SJCRH30 (cell line): Measurements from ENCODE around the gene ARMC8. TPM values are rescaled to one million over a fixed set of nuclear protein-coding genes. Genes with fewer than 3 reads are reported as not detected.

ENCODE experiments used
- DNase-seq, 2 experiments: peaks; one replicate each; pipeline ENCODE4 v3.0.0-alpha.2; 2015 to 2020
- H3K27ac ChIP-seq: fragments of 250-450 bp; sonication (Bioruptor Pico); 2 replicates; pipeline ENCODE4 v1.5.1; 2020; ENCODE audit warnings: mild to moderate bottlenecking, moderate library complexity
- H3K27me3 ChIP-seq: fragments of 250-450 bp; sonication (Bioruptor Pico); 2 replicates; pipeline ENCODE4 v1.5.1; 2020; ENCODE audit warnings: mild to moderate bottlenecking, moderate library complexity
- H3K36me3 ChIP-seq: fragments of 250-450 bp; sonication (Bioruptor Pico); 2 replicates; pipeline ENCODE4 v1.5.1; 2020; ENCODE audit warnings: mild to moderate bottlenecking, moderate library complexity
- H3K4me1 ChIP-seq: fragments of 250-450 bp; sonication (Bioruptor Pico); 2 replicates; pipeline ENCODE4 v1.5.1; 2020; ENCODE audit warnings: mild to moderate bottlenecking, moderate library complexity
- H3K4me3 ChIP-seq: fragments of 250-450 bp; sonication (Bioruptor Pico); 2 replicates; pipeline ENCODE4 v1.5.1; 2020; ENCODE audit warnings: mild to moderate bottlenecking, moderate library complexity
- H3K9me3 ChIP-seq: fragments of 250-450 bp; sonication (Bioruptor Pico); replicated peaks from 2 replicates; pipeline ENCODE4 v1.5.1; 2020; ENCODE audit warnings: mild to moderate bottlenecking, moderate library complexity
- total RNA-seq: library from RNA; depleted of rRNA; stranded (reverse); fragments of >200 nt; shearing (Covaris generic); gene quantifications from 2 replicates; pipeline ENCODE4 v1.2.3, GENCODE V29; 2014

Gene ARMC8
- total RNA-seq, 1 experiment from 2014 or later = 64.3 TPM

- H3K4me3 ChIP-seq = no peak overlapping the region
- H3K9me3 ChIP-seq = no peaks in the 10 kb centered on the region
- no peaks in the 10 kb centered on the region for H3K27me3 ChIP-seq
- H3K27ac ChIP-seq = no peak overlapping the region
- no peak for DNase-seq
- H3K4me1 ChIP-seq = no peaks in the 10 kb centered on the region
- H3K36me3 ChIP-seq = peaks cover 52% of the 10 kb centered on the region
Observed at GRCh38 chr3:138245026-138245425, 57.9 kb downstream of the ARMC8 start.

GRCh38 chr3:138249636-138250035 is 62.5 kb downstream of the ARMC8 start:
- H3K4me1 ChIP-seq = peaks cover 10% of the 10 kb centered on the region
- DNase-seq = no peak
- H3K4me3 ChIP-seq = no peak overlapping the region
- no peaks in the 10 kb centered on the region for H3K9me3 ChIP-seq
- H3K36me3 ChIP-seq = peaks cover 25% of the 10 kb centered on the region
- H3K27me3 ChIP-seq = no peaks in the 10 kb centered on the region
- no peak overlapping the region for H3K27ac ChIP-seq

- Histone ChIP-seq H3K9me3 (no peaks in the 10 kb centered on the region), H3K36me3 (peaks cover 11% of the 10 kb centered on the region), H3K4me1 (peaks cover 10% of the 10 kb centered on the region), H3K4me3 (no peak overlapping the region), H3K27ac (no peak overlapping the region), H3K27me3 (no peaks in the 10 kb centered on the region)
- no peak for DNase-seq
Observed at GRCh38 chr3:138253609-138254008, 66.5 kb downstream of the ARMC8 start.

GRCh38 chr3:138254216-138254615 is 67.1 kb downstream of the ARMC8 start:
- H3K27ac ChIP-seq = no peak overlapping the region
- H3K9me3 ChIP-seq = no peaks in the 10 kb centered on the region
- DNase-seq = no peak

GRCh38 chr3:138256022-138256421 is 68.9 kb downstream of the ARMC8 start:
- no peak for DNase-seq
- Histone ChIP-seq H3K27me3 (no peaks in the 10 kb centered on the region), H3K36me3 (no peaks in the 10 kb centered on the region; the same call in 1 of the 2 replicates), H3K4me3 (no peak overlapping the region), H3K9me3 (no peaks in the 10 kb centered on the region), H3K4me1 (peaks cover 10% of the 10 kb centered on the region), H3K27ac (no peak overlapping the region)

More at GRCh38 chr3:138254216-138254615, 67.1 kb downstream of the ARMC8 start:
- H3K4me1 ChIP-seq = peaks cover 10% of the 10 kb centered on the region
- no peaks in the 10 kb centered on the region for H3K27me3 ChIP-seq
- no peak overlapping the region for H3K4me3 ChIP-seq
- peaks cover 11% of the 10 kb centered on the region for H3K36me3 ChIP-seq

GRCh38 chr3:138257986-138258385 is 70.9 kb downstream of the ARMC8 start:
- H3K36me3 ChIP-seq = peaks cover 3% of the 10 kb centered on the region; the same call in 1 of the 2 replicates
- no peaks in the 10 kb centered on the region for H3K9me3 ChIP-seq
- no peaks in the 10 kb centered on the region; the same call in 1 of the 2 replicates for H3K4me1 ChIP-seq
- H3K27ac ChIP-seq = no peak overlapping the region
- DNase-seq = no peak
- no peaks in the 10 kb centered on the region for H3K27me3 ChIP-seq
- H3K4me3 ChIP-seq = no peak overlapping the region

GRCh38 chr3:138259126-138259525 is 72.0 kb downstream of the ARMC8 start:
- H3K4me3 ChIP-seq = no peak overlapping the region
- peaks cover 8% of the 10 kb centered on the region; the same call in 1 of the 2 replicates for H3K36me3 ChIP-seq
- no peak for DNase-seq
- H3K27me3 ChIP-seq = no peaks in the 10 kb centered on the region
- H3K4me1 ChIP-seq = no peaks in the 10 kb centered on the region; the same call in 1 of the 2 replicates
- H3K9me3 ChIP-seq = no peaks in the 10 kb centered on the region
- no peak overlapping the region for H3K27ac ChIP-seq

GRCh38 chr3:138260611-138261010 is 73.5 kb downstream of the ARMC8 start:
- no peak for DNase-seq
- no peaks in the 10 kb centered on the region for H3K4me1 ChIP-seq
- no peak overlapping the region for H3K4me3 ChIP-seq
- H3K36me3 ChIP-seq = peaks cover 10% of the 10 kb centered on the region; the same call in 1 of the 2 replicates
- H3K27ac ChIP-seq = no peak overlapping the region
- H3K9me3 ChIP-seq = no peaks in the 10 kb centered on the region
- H3K27me3 ChIP-seq = no peaks in the 10 kb centered on the region

- no peak overlapping the region for H3K4me3 ChIP-seq
- H3K36me3 ChIP-seq = peaks cover 10% of the 10 kb centered on the region; the same call in 1 of the 2 replicates
- no peaks in the 10 kb centered on the region for H3K27me3 ChIP-seq
- no peak for DNase-seq
- H3K27ac ChIP-seq = no peak overlapping the region
- no peaks in the 10 kb centered on the region for H3K4me1 ChIP-seq
- no peaks in the 10 kb centered on the region for H3K9me3 ChIP-seq
Observed at GRCh38 chr3:138263104-138263503, 76.0 kb downstream of the ARMC8 start.

- Histone ChIP-seq H3K27ac (no peak overlapping the region), H3K9me3 (no peaks in the 10 kb centered on the region), H3K4me1 (no peaks in the 10 kb centered on the region), H3K4me3 (no peak overlapping the region), H3K27me3 (no peaks in the 10 kb centered on the region), H3K36me3 (peaks cover 16% of the 10 kb centered on the region)
- no peak for DNase-seq
Observed at GRCh38 chr3:138265745-138266144, 78.6 kb downstream of the ARMC8 start.

- H3K27ac ChIP-seq = no peak overlapping the region
- H3K27me3 ChIP-seq = no peaks in the 10 kb centered on the region
- no peak overlapping the region for H3K4me3 ChIP-seq
- no peaks in the 10 kb centered on the region for H3K4me1 ChIP-seq
- peaks cover 19% of the 10 kb centered on the region for H3K36me3 ChIP-seq
- no peaks in the 10 kb centered on the region for H3K9me3 ChIP-seq
- no peak for DNase-seq
Observed at GRCh38 chr3:138267083-138267482, 80.0 kb downstream of the ARMC8 start.

- Histone ChIP-seq H3K4me1 (no peaks in the 10 kb centered on the region), H3K36me3 (peaks cover 36% of the 10 kb centered on the region), H3K9me3 (no peaks in the 10 kb centered on the region), H3K27ac (no peak overlapping the region), H3K4me3 (no peak overlapping the region), H3K27me3 (no peaks in the 10 kb centered on the region)
- DNase-seq = no peak
Observed at GRCh38 chr3:138270245-138270644, 83.1 kb downstream of the ARMC8 start.

- no peak for DNase-seq
Observed at GRCh38 chr3:138271189-138271794, 84.2 kb downstream of the ARMC8 start.

GRCh38 chr3:138281561-138281960 is 94.5 kb downstream of the ARMC8 start:
- H3K4me3 ChIP-seq = no peak overlapping the region
- H3K36me3 ChIP-seq = no peaks in the 10 kb centered on the region; the same call in 1 of the 2 replicates
- no peaks in the 10 kb centered on the region for H3K27me3 ChIP-seq
- H3K9me3 ChIP-seq = no peaks in the 10 kb centered on the region
- no peak overlapping the region for H3K27ac ChIP-seq
- DNase-seq = no peak
- no peaks in the 10 kb centered on the region for H3K4me1 ChIP-seq

More at GRCh38 chr3:138271189-138271794, 84.2 kb downstream of the ARMC8 start:
- Histone ChIP-seq H3K4me3 (no peak overlapping the region), H3K27me3 (no peaks in the 10 kb centered on the region), H3K4me1 (no peaks in the 10 kb centered on the region), H3K36me3 (peaks cover 34% of the 10 kb centered on the region), H3K9me3 (no peaks in the 10 kb centered on the region), H3K27ac (no peak overlapping the region)

- Histone ChIP-seq H3K4me1 (no peaks in the 10 kb centered on the region), H3K27me3 (no peaks in the 10 kb centered on the region), H3K36me3 (peaks cover 9% of the 10 kb centered on the region; the same call in 1 of the 2 replicates), H3K4me3 (no peak overlapping the region), H3K27ac (no peak overlapping the region), H3K9me3 (no peaks in the 10 kb centered on the region)
- no peak for DNase-seq
Observed at GRCh38 chr3:138282836-138283235, 95.7 kb downstream of the ARMC8 start.

GRCh38 chr3:138284079-138284478 is 97.0 kb downstream of the ARMC8 start:
- no peaks in the 10 kb centered on the region for H3K9me3 ChIP-seq
- no peaks in the 10 kb centered on the region for H3K27me3 ChIP-seq
- no peaks in the 10 kb centered on the region for H3K4me1 ChIP-seq
- DNase-seq = no peak
- H3K27ac ChIP-seq = no peak overlapping the region
- no peak overlapping the region for H3K4me3 ChIP-seq
- peaks cover 16% of the 10 kb centered on the region for H3K36me3 ChIP-seq
